NCI-H2227 treated with DMSO at 0.1 percent for 48 hours (cell line): Measurements from ENCODE around the gene KLHL24.
A peak's percentile ranks its signal among the peaks of the same experiment; 100 is the strongest.
"Not testable (repeated sequence)": the region's sequence is repeated elsewhere in the genome, so short reads cannot be mapped to it uniquely, and the experiment has no call there.

Experiments used
- DNase-seq: peaks from one replicate; lab custom pipeline; 2025; lab: John Stamatoyannopoulos, UW

KLHL24 gene

DNA sequence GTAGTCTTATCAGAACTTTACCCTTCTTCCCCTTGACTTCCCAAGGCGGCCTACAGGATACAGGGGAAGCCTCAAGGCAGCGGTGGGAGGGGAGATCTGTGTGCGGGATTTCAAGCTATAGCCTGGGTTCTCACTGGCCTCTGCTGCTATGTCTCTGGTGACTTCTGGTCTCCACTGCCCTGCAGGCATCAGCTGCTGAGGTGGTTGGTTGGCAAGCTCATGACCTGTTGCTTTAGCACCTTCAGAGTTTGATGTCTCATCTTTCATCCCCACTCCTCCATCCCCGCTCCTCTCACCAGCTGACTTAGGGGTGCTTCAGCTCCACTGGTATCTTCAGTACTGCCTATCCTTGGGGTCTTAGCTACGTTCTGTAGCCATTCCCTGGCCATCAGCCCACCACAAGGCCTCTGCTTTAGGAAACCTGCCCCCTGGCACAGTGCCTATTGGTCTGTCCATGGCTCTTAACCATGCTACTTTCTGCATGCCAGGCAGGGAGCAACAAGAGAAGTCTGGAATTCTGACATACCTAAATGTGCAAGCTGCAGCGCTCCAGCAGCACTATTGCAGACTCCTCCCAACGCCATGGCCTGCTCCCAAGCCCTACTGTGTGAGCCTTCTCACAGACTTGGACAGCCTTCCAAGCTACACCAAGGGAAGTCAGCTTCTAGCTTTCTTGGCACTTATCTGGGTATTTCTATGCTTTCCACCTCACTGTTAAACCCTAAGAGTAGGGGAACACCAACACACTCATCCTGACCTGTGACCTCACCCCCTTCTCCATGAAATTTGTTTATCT is 60.3 kb downstream of the KLHL24 start:
- no peak for DNase-seq

DNA sequence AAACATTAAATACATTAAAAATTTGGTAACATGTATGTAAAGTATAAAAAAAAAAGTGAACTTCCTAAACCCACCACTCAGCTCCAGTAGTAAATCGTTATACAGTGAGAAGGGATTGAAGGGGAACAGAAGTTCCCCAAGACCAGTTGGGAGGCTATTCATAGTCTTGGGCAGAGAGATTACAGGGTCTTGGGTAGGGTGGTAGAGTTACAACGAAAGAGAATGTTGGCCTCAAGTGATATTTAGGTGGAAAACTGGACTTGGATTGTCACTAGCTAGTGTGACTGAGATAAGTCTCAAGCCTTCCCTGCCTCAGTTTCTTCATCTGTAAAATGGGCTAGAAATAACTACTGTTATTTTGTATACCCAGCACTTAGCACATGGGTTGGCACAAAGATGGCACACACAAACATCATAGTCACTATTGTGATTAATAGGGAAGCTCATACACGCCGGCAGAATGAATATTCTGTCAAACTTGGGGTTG is 61.7 kb downstream of the KLHL24 start:
- DNase-seq, result no peak

- peak; percentile 64 for DNase-seq
Measured at GRCh38 chr3:183697610-183698317, 62.3 kb downstream of the KLHL24 start, which contains the start of gene YEATS2. YEATS2 (plus strand) TSS chr3:183697797; CDS start chr3:183715163, 17,366 bp downstream.

- DNase-seq, result peak; percentile 44
Measured at GRCh38 chr3:183698318-183698751, 62.9 kb downstream of the KLHL24 start.

GRCh38 chr3:183698756-183699155 is 63.3 kb downstream of the KLHL24 start:
- DNase-seq, result no peak

DNA sequence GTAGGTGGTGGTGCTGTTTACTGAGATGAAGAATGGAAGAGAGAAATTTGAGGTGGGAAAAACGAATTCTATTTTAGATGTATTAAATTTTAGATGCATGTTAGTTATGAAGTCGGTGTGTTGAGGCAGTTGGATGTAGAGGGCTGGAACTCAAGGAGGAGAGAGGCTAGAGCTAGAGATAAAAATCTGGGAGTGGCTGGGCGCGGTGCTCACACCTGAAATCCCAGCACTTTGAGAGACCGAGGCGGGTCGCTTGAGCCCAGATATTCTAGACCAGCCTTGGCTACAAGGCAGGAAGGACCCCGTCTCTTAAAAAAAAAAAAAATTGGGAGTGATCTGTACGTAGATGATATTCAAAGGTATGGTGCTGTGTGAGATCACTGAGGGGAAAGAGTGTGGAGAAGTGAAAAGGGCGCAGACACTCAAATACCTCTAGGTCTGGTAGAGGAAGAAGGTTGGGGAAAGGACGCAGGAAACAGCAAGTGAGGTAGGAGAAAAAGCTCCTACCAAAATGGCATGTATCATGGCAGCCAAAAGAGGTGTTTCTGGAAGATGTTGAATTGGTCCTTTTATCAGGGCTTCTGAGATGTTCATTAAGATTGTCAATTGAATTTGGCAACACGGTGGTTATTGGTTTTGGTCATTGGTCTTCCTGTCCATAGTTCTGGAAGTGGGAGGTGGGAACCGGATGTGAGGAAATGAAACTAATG is 64.0 kb downstream of the KLHL24 start:
- no peak for DNase-seq

DNA sequence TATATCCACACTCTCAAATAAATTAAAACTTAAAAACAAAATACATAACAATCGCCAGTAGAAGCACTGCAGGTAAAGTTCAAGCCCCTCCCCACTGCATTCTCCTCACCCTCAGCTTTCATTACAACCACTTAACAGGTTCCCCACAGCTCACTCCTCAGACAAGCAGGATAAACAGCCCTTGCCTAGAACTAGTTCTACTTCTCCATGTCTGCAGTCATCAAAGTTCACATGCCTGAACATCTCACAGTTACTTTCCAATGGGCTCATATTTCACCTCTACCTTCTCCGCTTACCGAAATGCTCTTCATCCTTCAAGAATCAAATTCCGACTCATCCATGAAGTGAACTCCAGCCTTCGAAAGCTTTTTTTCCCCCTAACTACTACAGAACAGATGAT is 66.3 kb downstream of the KLHL24 start:
- DNase-seq, result no peak

GRCh38 chr3:183703892-183704291 is 68.5 kb downstream of the KLHL24 start:
- DNase-seq, result not testable (repeated sequence)

GRCh38 chr3:183710231-183710630 is 74.8 kb downstream of the KLHL24 start:
- no peak for DNase-seq

GRCh38 chr3:183711516-183711915 is 76.1 kb downstream of the KLHL24 start:
- no peak for DNase-seq

- no peak for DNase-seq
Measured at GRCh38 chr3:183714622-183715021, 79.2 kb downstream of the KLHL24 start.

DNA sequence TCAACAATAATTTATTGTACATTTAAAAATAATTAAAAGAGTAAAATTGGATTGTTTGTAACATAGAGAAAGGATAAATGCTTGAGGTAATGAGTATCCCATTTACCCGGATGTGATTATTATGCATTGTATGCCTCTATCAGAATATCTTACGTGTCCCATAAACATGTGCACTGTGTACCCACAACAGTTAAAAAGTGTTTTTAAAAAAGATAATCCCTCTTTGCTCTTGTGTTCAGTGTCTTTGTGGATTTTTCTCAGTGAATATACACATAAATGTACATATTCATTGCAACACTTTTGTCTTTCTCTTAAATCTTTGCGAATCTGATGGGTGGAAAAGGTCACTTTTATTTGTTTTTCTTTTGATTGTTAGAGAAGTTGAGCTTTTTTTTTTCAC is 82.6 kb downstream of the KLHL24 start:
- no peak for DNase-seq

DNA sequence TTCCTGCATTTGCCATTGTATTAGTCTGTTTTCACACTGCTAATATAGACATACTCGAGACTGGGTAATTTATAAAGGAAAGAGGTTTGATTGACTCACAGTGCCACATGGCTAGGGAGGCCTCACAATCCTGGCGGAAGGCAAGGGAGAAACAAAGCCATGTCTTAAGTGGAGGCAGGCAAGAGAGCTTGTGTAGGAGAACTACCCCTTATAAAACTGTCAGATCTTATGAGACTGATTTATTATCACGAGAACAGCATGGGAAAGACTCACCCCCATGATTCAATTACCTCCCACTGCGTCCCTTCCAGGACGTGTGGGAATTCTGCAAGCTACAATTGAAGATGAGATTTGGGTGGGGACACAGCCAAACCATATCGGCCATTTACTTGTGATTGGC is 90.0 kb downstream of the KLHL24 start:
- no peak for DNase-seq

GRCh38 chr3:183728204-183728603 is 92.8 kb downstream of the KLHL24 start:
- no peak for DNase-seq

GRCh38 chr3:183730361-183730760 is 94.9 kb downstream of the KLHL24 start:
- DNase-seq, result no peak

DNA sequence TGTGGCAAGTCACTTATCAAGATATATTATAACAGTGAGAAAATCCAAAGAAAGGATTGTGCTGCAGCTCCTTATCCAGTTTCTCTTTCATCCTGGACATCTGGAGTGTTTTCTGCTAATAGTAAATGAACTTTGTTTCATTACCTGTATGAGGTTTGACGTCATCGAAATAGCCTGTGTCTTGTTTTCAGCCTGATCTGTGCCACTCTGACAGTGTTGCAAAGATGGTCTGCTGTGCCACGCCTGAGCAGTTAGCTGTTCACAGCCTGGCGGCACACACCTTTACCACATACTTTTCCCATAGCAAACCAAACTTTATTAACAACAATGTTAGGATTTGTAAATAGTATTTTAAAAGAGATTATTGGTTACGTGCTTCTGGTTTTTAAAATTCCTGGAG is 96.2 kb downstream of the KLHL24 start:
- DNase-seq, result no peak

DNA sequence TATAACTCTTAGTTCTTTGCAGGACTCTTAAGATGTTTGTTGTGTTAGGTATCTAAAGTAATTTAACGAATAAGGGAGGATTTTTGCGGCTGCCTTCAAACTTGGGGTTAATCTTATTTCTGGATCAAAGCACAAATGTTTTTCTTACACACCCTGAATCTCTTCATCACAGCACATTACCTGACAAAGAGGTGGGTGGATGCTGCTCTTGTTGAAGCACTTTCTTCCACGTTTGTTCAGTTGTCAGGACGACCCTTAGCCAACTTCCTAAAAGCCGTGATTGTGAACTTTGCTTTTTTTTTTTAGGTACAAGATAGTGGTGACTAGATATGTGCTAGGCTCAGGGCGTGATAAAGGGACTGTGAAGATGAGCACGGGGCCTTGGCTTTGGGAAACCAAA is 98.1 kb downstream of the KLHL24 start:
- no peak for DNase-seq
